HG03064 (cell line): ENCODE results near the gene MYADM.
A peak's percentile ranks its signal among the peaks of the same experiment; 100 is the strongest.
"Not testable (repeated sequence)": the region's sequence is repeated elsewhere in the genome, so short reads cannot be mapped to it uniquely, and the experiment has no call there.

Source experiments
- ATAC-seq: cut with Tn5 transposase; IDR thresholded peaks from one replicate; pipeline ENCODE4 v1.9.1; 2021; ENCODE audit warnings: low read depth; ENCODE audit not compliant: unreplicated experiment

The MYADM gene, protein sequence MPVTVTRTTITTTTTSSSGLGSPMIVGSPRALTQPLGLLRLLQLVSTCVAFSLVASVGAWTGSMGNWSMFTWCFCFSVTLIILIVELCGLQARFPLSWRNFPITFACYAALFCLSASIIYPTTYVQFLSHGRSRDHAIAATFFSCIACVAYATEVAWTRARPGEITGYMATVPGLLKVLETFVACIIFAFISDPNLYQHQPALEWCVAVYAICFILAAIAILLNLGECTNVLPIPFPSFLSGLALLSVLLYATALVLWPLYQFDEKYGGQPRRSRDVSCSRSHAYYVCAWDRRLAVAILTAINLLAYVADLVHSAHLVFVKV

DNA sequence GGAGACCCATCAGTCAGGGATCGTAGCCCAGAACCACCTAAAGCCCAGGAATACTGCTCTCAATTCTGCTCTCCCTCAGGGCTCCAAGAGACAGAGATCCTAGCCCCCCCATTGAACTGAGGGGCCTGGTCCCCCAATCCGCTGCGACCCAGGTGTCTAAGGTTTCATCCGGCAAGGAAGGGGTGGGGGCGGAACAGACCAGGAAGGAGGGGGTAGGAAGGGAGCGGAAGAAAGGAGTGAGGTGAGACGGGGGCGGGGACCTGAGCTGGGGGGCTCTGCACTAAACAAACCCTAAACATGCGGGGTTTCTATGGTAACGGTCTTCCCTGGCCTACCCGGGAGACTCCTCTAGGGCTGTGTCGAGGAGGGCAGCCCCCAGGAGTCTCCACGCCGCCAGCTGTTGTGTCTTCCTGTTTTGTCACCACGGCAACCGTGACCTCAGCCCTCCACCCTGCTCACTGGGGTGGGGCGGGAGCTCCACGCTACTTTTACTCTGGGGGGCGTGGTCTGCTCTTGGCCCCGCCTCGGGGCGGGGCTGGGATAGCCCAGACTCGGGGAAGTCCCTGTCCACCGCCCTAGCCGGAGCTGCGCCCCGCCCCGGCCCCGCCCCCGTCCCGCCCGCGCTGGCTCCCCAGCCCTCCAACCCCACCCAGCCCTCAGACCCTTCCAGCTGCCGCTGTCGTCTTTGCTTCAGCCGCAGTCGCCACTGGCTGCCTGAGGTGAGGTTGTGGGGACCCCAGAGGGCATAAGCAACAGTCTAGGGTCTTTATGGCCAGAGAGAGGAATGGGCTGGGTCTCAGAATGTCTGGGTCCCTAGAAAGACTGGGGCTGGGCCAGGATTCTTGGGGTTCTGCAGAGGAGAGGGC, at the start of gene MYADM:
Gene MYADM (plus strand): TSS at position 659 of the 866 bp plus-strand sequence. CDS start 5,647 bp downstream, outside the sequence.
- ATAC-seq: peak; percentile 63

DNA sequence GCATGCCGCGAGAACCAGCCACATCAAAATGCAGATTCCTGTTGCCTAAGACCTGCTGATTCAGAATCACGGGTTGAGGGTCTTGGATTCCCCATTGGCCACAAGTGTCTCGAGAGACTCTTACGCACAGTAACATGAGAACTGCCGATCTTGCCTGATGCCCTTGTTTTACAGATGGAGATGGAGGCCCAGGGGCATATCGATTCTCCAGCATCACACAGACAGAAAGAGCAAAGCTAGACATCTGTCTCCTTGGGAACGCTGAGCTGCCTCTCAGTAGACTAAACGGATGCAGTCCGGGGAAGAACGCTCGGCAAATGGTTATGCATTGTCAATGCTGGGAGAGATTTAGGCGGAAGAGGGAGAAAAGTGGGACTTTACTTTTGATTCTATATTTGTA, 48.9 kb upstream of the MYADM start:
- ATAC-seq: no peak

DNA sequence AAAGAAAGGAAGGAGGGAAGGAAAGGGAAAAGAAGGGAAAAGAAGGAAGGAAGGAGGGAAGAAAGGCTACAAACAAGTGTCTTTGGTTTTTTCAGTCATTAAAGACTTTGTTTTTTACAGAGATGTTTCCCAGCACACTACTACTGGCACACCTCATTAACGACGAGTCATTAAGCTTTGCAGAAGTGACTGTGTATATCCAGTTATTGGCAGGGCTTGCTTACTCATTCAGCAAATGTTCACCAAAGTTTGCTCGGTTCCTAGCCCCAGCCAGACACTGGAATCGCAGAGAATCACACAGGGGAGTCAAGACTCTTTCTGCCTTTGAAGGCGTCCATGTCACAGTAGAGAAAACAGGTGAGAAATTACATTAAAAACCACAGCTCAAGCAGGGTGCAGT, 47.8 kb upstream of the MYADM start:
- ATAC-seq: no peak

DNA sequence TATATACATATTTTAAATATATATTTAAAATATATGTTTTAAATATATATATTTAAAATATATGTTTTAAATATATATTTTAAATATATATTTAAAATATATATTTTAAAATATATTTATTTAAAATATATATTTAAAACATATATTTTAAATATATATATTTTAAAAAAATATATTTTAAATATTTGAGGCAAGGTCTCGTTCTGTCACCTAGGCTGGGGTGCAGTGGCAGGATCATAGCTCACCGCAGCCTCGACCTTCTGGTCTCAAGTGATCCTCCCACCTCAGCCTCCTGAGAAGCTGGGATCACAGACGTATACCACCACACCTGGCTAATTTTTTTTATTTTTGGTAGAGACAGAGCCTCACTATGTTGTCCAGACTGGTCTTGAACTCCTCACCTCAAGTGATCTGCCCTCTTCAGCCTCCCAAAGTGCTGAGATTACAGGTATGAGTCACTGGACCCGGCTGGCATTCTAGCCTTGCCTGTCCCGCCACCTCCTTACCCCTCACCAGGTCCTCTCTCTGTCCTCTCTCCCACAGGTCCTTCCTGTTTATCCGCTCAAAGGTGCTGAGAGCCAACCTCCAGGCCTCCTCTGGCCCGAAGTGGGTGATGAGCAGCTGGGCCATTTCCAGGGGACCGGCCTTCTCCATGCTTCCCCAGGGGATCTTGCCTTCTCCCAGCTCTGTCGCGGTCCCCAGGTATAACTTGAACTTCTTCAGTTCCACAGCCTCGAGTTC, 44.1 kb upstream of the MYADM start:
- ATAC-seq: no peak

DNA sequence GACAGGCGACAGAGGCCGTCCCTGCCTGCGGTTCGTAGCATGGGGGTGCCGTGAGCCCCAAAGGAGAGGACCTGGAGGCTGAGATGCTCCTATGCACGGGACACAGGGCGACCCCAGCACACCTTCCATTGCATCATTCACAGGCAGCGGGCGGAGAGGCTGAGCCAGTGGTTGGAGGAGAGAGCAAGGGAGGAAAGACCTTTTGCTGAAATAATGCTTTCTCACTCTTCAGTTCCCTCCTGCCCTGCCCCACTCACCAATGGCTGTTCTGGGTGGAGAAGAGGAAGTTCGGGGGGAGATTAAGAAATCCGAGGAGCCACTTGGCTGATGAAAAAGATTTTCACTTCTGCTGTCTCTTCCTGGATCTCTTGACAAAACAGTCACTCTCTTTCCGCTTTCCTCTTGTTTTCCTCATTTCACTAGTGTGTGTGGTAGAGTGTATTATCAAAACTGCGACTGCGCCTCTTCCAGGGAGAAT, 43.5 kb upstream of the MYADM start, which contains the start of gene NLRP12:
Gene NLRP12 (minus strand): TSS at position 181 of the 478 bp plus-strand sequence. CDS start 140 bp downstream, at position 41.
- no peak for ATAC-seq

DNA sequence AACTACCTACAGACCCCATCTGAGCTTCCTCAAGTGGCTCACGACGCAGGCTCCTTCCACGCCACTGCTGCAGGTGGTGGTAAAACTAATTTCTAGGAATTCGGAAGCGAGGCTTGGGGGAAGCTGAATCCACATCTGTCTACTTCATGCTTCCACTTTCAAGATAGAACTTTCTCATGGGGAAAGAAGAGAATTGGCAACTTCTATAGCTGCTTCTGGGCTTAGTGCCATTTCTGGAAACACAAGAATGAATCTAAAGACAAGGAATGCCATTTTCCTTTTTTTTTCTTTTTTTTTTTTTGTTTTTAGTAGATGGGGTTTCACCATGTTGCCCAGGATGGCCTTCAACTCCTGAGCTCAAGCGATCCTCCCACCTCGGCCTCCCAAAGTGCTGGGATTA, 40.8 kb upstream of the MYADM start:
- no peak for ATAC-seq

DNA sequence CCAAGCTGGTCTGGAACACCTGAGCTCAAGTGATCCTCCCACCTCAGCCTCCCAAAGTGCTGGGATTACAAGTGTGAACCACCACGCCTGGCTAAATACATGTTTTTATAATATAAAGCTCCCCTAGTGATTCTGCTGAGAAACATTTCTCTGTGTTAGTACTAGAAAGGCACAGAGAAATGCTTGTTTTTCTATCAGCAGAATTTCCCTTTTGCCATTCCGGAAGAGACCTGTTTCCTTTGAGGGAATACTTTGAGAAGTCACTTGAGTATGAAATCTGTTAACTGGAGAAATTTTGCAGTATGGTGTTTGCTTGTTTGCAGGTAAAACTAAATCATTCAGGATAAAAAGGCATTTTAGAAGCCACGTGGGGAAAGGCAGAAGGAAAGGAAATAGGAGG, 39.2 kb upstream of the MYADM start:
- ATAC-seq: no peak

DNA sequence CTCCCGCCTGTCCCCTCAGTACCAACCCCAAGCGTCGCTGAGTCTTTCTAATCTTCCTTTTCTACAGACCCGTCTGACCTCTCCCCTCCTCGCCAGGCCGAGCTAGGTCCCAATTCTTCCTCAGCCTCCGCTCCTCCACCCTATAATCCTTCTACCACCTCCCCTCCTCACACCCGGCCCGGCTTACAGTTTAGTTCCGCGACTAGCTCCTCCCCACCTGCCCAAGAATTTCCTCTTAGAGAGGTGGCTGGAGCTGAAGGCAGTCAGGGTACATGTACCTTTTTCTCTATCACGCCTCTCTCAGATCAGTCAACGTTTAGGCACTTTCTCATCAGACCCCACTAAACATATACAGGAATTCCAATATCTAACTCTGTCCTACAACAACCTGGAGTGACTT, 34.8 kb upstream of the MYADM start:
- not testable (repeated sequence) for ATAC-seq

DNA sequence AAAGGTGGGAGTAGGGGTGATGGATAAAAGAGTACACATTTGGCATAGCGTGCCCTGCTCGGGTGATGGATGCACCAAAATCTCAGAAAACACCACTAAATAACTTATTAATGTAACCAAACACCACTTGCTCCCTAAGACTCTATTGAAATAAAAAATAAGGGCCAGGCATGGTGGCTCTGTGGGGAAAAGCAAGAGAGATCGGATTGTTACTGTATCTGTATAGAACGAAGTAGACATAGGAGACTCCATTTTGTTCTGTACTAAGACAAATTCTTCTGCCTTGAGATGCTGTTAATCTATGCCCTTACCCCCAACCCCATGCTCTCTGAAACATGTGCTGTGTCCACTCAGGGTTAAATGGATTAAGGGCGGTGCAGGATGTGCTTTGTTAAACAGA, 29.2 kb upstream of the MYADM start:
- ATAC-seq: not testable (repeated sequence)

DNA sequence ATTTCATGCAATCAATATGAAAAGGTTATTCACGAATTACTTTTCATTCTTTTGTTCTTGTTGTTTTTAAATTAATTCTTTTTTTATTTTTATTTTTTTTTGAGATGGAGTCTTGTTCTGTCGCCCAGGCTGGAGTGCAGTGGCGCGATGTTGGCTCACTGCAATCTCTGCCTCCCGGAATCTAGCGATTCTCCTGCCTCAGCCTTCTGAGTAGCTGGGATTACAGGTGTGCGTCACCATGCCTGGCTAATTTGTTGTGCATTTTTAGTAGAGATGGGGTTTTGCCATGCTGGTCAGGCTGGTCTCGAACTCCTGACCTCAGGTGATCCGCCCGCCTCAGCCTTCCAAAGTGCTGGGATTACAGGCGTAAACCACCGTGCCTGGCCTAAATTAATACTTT, 27.4 kb upstream of the MYADM start:
- not testable (repeated sequence) for ATAC-seq

DNA sequence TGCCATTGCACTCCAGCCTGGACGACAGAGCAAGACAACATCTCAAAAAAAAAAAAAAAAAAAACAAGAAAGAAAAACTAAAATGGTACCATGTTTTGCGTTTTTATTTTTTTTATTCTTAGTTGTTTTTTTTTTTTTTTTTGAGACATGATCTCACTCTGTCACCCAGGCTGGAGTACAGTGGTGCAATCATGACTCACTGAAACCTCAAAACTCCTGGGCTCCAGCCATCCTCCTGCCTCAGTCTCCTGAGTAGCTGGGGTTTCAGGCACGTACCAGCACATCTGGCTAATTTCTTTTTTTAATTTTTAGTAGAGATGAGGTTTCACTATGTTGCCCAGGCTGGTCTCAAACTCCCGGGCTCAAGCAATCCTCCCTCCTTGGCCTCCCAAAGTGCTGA, 26.8 kb upstream of the MYADM start:
- ATAC-seq: not testable (repeated sequence)

DNA sequence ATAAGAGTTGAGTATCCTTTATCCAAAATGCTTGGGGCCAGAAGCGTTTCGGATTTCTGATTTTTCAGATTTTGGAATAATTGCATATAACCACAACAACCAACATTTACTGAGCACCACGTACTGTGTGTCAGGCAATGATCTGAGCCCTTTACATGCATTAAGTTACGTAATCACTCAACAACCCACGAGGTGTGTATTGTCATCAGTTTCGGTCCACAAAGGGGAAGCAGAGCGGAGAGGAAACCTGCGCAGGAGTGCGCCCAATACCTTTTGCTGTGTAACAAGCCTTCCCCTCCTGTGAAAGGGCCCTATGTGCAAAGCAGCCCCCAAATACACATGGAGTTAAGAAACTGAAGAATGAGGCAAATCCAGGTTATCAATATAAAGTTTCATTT, 22.8 kb upstream of the MYADM start:
- ATAC-seq: no peak

DNA sequence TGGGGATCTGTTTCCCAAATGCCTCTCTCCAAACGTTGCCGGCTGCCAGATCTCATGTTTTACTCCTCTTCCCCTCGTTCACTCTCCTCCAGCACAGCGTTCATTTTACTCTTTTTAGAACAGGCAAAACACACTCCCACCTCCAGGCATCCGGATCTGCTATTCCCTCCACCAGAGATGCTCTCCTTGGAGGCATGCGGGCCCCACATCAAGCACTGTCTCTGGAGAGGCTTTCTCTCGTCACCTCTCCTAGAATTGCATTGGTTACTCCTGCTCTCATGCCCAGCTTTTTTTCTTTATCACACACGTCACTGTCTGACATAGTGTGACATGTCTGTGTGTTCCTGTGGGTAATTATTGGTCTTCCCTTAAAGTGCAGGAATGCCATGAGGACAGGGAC, 20.1 kb upstream of the MYADM start:
- ATAC-seq: no peak

DNA sequence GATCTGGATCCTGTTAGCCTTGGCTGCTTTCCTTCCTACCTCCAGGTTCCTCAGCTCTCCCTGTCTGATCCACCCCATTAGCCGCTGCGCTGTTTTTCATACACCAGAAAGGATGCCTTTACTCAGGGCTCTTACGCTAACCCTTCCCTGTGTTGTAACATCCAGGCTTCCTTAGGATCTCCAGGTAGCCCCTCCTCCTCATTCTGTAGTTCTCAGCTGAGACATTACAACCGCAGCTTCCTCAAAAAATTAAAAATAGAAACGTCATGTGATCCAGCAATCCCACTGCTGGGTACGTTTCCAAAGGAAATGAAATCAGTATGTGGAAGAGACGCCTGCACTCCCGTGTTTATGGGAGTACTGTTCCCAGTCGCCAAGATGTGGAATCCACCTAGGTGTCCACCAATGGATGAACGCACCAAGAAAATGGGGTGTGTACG, 18.4 kb upstream of the MYADM start:
- ATAC-seq: no peak

DNA sequence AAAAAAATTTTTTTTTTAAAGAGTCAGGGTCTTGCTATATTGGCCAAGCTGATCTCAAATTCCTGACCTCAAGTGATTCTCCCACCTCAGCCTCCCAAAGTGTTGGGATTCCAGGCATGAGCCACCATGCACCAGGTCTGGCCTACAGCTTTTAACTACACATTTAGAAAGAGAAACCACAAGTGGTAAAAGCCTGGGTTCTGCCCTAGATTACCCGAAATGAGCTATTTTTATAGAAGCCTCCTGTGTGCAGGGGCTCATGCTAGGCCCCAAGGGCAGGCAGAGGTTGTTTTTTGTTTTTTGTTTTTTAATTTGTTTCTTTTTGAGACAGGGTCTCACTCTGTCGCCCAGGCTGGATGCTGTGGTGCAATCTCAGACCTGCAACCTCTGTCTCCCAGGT, 14.0 kb upstream of the MYADM start:
- no peak for ATAC-seq

DNA sequence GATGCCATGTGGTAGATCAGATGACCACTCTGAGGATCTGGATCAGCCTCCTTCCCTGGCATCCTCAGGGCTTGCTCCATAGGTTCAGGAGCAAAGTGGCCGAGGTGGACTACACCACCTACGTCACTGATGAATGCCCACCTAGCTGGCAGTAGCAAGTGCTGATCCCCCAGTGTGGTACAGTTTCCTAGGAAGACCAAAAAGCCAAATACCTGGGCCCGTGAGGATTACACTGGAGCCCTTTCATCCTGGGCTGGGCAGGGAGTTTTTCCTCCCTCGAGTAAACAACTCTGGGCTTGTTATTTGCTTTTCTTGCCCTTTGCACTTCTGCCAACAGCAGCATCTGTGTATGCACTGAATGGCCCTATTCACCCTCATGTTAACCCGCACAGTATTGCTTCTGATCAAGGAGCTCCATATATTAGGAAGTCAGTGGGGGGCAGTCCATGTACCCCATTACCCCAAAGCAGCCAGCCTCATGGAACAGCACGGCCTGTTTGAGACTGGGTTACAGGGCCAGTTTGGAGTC, 3.3 kb upstream of the MYADM start:
- no peak for ATAC-seq

DNA sequence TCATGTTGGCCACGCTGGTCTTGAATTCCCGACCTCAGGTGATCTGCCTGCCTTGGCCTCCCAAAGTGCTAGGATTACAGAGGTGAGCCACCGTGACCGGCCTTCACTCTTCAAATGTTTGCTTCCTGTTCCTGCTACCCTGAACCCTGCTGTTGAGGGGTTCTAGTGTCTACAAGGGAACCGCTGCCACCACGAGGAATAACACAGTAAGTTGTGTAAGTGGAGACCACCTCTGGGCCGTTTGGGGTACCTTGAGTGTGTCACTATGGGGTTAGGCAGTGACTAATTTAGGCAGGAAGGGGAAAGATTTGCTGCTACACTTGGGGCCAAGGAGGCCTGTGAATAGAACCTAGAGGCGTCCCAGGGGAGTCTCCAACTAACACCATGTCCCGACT, 2.2 kb upstream of the MYADM start:
- ATAC-seq: no peak

DNA sequence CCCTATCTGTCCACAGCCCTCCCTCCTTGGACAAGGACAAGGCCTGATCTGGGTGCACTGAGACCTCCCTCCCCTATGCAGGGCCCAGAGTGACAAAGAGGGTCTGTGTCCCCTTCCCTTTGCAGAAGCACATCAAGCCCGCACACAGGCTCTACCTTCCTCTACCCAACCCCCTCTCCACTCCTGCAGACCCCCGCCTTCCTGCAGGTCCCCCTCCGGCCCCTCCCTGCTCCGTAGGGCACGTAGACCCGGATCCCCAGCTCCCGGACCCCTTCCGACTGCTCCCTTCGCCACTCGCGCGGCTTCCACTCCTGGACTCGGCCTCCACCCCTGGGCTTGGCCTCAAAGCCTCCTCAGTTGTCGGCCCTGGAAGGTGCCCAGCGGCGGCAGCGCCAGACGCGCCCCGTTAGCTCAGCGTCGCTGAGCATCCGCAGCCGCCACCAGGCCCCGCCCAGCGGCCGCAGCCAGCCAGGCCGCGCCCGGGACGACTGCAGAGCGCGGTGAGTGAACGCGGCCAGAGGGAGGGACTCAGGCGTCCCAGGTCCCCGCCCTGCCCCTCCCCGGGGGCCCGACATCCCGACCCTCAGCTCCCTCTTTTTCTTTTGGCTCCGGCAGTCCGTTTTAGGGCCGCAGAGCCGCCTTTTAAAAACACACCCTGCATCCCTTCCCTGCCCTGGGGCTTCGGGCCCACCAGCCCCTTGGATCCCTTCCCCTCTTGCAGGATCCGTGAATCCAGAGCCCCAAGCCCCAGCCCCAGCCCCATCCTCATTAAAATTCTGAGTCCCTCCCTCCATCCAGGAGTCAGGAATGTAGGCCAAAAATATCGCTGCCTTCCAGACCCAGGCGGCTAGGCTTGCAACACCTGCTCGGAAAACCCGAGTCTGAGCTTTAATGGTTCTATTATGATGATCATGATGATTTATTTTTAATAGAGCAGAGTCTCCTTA, 1.5 kb upstream of the MYADM start:
- ATAC-seq: no peak

DNA sequence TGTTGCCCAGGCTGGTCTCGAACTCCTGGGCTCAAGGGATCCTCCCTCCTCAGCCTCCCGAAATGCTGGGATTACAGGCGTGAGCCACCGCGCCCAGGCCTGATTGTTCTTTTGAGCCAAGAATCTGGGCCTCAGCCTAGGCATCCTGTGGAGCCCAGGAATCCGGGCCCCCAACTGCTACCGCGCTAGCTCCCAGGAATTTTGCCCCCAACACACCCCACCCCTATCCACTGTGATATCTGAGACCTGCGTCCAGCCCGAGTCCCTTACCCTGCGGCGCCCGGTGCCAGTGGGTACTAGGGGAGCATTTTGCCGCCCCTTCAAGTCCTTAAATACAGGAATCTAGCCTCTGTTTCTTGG, 838 bp upstream of the MYADM start:
- ATAC-seq: no peak
